Myocyte (in vitro differentiated cells): ENCODE measurements around the gene SEC16A. TPM values are rescaled to one million over a fixed set of nuclear protein-coding genes. Genes with fewer than 3 reads are reported as not detected.

Source experiments
- DNase-seq: peaks from one replicate; pipeline ENCODE4 v3.0.0-alpha.2; 2012; ENCODE audit warnings: low read depth
- polyA plus RNA-seq: library from polyadenylated mRNA; unstranded; fragments of >200 nt; gene quantifications from one replicate; pipeline ENCODE4 v1.2.1, GENCODE V29; 2012; ENCODE audit warnings: missing spikeins
- total RNA-seq: library from RNA; depleted of rRNA; stranded (reverse); fragments of >200 nt; gene quantifications from 2 replicates; pipeline ENCODE4 v1.2.3, GENCODE V29; 2014

Gene SEC16A, protein sequence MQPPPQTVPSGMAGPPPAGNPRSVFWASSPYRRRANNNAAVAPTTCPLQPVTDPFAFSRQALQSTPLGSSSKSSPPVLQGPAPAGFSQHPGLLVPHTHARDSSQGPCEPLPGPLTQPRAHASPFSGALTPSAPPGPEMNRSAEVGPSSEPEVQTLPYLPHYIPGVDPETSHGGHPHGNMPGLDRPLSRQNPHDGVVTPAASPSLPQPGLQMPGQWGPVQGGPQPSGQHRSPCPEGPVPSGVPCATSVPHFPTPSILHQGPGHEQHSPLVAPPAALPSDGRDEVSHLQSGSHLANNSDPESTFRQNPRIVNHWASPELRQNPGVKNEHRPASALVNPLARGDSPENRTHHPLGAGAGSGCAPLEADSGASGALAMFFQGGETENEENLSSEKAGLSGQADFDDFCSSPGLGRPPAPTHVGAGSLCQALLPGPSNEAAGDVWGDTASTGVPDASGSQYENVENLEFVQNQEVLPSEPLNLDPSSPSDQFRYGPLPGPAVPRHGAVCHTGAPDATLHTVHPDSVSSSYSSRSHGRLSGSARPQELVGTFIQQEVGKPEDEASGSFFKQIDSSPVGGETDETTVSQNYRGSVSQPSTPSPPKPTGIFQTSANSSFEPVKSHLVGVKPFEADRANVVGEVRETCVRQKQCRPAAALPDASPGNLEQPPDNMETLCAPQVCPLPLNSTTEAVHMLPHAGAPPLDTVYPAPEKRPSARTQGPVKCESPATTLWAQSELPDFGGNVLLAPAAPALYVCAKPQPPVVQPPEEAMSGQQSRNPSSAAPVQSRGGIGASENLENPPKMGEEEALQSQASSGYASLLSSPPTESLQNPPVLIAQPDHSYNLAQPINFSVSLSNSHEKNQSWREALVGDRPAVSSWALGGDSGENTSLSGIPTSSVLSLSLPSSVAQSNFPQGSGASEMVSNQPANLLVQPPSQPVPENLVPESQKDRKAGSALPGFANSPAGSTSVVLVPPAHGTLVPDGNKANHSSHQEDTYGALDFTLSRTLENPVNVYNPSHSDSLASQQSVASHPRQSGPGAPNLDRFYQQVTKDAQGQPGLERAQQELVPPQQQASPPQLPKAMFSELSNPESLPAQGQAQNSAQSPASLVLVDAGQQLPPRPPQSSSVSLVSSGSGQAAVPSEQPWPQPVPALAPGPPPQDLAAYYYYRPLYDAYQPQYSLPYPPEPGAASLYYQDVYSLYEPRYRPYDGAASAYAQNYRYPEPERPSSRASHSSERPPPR (N-terminal part only)
- total RNA-seq, result 25.3 and 26.9 TPM in 2 replicates
- polyA plus RNA-seq, result 45.1 TPM

DNA sequence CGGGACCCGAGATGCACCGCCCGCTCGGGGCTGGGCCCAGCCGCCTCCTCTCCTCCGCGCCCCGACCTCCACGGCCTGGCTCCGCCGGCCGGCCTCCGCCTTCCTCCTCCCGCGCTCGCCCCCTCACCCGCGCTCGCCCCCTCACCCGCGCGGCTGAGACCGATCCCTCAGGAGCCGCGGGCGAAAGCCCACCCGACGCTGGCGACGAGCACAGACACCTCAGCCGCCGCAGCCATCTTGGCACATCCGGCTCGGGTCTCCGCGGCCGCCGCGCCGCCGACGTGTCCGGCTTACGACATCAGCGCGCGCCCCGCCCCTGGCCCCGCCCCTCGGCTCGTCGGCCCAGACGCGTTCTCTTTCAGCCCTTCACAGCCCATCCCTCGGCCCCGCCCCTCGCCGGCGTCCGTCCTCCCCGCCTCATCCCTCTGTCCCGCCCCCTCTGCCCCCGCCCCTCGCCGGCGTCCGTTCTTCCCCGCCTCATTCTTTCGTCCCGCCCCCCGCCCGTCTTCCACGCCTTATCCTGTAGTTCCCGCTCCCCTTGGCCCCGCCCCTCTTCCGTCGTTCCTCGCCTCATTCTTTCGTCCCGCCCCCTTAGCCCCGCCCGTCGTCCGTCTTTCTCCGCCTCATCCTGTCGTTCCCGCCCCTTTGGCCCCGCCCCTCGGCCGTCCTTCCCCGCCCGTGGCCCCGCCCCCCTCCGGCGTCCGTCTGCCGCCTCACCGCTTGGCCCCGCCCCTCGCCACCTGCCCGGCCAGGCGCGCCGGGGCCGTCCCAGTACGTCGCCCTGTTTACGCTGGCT, at the start of gene SEC16A:
TSS of gene SEC16A (minus strand) at position 248 of the 796 bp plus-strand sequence. CDS start 5,425 bp downstream, outside the sequence.
- peak; percentile 98 for DNase-seq

DNA sequence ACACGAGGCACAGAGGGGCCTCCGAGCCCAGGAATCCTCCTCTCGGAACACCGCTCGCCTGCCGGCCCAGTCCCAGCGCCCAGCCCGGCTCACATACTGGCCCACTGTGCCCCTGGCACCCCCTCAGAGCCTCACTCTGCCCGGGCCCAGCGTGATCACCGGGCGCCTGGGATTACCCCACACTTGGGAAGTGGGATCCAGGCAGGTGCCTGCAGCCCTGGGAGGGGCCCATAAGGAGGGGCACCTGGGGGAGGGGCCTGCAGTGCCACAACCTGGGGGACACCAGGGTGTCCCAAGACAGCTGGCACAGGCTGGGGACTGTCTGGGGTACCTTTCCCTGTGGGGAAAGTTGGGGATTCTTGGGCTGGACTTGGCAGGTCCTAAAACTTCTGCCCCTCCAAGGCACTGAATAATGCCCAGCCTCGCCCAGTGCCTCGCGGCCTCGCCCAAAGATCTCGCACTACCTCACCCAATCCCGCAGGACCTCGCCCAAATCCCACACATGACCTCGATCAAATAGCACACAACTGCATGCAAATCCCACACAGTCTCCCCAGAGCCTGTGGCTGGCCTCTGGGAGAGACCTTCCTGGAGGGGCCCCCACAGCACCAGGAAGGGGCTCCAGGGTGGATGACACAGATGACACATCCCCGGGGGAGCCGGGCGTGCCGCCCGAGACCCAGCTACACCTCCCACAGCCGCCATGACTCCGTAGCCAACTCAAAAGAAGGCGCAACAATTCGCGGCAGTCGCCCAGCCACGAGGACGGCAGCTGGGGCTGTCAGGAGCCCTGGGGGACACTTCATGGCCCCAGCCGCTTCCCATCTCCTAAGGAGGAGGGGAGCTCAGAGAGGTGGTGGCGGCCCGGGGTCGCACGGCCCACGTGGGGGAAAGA, 49.3 kb upstream of the SEC16A start:
- peak; percentile 50 for DNase-seq

DNA sequence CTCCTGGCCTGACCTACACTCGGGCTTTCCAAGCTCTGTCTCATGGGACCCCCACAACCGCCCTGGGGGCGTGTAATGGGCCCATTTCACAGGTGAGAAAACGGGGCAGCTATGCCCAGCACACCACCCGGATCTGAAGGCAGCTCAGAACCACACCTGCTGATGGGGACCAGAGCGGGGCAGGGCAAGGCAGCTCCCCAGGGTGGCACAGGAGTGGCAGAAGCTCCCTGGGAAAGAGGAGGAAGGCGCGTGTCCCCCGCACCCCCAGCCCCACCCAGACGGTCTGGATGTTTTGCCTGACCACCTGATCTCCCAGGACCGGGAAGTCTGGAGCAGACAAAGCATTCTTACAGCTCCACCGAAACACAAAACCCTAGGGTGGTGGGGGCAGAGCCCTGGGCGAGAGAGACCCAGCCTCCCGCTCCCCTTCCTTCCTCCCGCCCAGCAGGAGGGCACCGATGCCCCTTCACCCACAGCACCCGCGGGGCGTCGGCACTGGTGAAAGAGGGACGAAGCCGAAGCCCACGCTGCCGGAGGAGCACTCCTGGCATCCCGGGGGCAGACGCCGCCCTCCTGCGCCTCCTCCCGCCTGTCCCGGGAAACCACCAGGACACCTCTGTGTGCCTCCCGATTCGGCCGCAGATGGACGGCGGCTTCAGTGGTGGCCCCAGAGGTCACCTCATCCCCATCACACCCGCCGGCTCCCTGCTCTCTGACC, 48.5 kb upstream of the SEC16A start:
- no peak for DNase-seq

DNA sequence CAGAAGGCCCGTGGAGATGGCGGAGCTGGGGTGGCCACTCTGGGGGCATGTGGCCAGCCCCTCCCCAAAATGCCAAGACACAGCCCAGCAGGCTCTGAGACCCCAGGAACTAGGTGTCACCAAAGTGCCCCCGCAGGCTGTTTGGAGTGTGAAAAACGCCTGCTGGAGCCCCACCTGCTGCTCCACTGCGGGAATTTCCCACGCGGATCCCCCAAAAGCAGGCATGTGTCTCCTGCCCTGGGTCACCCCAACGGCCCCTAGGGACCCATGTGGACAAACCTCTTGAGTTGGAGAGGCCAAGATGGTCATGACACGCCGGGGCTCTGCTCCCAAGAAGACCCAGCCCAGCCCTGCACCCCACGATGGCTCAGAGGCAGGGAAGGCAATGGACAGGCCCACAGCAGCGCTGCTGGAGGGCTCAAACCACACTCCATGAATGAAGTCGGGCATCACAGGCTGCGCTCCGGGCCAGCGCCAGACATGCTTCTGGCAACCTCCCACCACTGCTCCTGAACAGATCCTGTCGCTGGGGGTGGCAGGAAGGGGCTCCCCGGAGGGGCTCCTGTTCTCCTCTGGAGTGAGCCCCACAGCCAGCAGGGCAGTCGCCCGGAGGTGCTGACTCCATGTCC, 47.7 kb upstream of the SEC16A start:
- DNase-seq, result no peak

DNA sequence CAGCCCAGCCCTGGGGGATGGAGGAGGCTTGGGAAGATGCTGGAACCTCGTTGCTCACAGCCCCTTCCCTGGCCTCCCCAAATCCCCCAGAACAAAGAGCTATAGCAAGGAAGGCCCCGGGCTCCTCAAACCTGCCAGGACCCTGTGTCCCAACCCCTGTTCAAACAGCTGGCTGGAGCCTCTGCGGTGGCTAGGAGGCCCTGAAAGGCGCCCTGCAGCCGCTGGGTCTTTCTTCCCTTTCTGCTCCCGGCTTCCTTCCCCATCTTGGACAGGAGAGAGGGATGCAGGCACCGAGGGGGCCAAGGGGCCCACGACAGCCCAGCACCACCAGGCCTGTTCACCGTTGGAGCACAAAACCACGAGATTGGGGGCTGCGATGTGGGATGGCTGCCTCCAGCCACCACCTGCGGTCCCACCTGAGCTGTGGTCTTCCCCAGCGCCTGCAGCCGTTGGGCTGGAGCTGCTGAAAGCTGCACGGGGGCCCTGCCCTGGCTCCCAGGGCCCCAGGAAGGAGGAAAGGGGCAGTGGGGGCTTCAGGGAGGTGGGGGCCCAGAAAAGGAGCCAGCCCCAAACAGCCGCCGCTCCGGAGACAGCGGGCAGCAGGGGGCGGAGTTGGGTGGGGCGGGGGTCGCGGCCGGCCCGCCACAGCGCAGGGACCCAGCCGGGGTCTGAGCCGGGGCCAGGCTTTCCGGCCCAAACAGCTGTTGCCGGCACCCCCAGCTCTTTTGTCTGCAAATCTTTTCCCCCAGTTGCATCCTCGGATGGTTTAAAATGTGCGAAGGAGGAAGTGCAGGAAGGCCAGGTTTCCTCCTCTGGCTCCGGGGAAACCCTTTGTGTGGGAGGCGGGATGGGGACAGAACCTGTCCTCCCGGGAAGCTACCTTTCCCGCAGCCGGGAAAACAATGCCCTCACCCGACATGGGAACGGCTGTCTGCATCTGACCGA, 46.9 kb upstream of the SEC16A start:
- DNase-seq, result no peak

DNA sequence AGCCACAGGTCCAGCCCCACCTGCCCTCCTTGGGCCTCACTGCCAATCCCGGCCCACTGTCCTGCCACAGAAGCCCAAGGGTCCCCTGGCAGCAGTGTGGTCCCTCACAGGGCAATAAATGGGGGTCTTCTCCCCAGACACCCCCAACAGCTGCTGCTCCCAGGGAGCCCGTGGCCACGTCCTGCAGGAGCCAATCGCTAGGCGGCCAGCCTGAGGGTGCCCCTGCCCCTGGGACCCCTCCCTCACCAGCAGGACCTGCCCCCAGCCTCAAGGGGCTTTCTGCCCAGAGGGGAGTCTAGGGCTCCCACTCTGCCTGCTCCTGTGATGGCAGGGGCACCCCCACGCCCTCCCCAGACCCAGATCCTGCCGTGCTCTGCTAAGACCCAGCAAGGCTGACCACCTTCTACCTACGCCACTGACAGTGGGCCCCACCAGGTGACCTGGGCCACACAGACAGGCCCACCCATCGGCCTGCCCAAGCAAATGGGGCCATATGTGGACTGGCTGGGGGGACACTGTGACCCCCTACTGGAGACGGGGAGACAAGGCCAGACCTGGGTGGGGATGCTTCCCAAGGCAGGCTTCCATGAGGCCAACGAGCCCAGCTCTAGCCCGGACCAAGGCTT, 46.0 kb upstream of the SEC16A start:
- no peak for DNase-seq

DNA sequence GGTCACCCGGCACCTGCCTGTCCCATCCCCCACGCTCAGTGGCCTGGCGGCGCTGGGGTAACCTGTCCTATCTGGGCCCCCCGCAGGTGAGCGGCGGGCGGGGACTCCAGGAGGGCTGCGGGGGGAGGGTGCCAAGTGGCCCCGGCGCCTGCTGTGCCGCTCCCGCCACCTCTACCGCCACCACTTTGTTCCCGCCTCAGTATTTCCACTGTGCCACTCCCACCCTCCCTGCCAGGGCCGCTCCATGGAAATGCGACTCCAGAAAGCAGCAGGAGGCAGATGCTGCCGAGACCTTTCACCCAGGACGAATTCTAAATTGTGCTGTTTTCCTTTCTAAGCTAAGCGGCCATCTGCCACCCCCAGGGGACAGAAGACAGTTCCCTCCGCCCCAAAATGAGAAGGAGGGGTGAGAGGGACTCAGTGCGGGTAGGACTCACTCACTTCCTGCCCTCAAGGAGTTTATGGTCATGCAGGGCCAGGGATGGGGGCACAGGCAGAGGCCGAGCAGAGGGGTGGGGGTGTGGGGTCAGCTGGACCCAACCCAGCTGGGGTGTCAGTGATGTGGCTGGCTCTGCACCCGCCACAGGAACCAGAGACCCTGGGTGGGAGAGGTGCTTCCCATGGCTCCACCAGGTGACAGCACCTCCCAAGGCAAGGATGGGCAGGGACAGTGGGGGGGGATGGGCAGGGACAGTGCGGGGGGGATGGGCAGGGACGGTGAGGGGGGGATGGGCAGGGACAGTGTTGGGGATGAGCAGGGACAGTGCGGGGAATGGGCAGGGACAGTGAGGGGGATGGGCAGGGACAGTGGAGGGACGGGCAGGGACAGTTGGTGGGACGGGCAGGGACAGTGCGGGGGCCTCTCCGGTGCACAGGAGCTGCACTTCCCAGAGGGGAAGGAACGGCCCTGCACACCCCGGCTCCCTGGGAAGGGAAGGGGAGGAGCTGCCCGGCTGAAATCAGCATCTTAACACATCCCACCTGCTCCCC, 45.2 kb upstream of the SEC16A start:
- peak; percentile 32 for DNase-seq

DNA sequence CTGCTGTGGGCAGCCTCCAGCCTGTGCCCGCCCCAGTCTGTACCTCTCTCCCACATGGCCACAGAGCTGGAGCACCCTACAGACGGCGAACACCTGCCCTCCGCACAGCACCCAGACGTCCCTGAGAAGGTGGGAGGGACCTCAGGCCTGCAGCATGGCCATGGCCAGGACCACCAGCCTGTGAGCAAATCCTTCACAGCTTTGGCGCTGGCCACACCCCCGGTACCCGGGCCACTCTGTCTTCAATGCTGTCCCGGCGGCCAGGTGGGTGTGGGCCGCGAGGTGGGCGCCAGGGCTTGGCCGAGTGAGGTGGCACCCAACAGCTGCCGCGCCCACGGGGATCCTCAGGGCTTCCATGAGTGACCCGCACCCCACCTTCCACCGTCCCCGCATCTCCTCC, 44.3 kb upstream of the SEC16A start:
- DNase-seq, result no peak

DNA sequence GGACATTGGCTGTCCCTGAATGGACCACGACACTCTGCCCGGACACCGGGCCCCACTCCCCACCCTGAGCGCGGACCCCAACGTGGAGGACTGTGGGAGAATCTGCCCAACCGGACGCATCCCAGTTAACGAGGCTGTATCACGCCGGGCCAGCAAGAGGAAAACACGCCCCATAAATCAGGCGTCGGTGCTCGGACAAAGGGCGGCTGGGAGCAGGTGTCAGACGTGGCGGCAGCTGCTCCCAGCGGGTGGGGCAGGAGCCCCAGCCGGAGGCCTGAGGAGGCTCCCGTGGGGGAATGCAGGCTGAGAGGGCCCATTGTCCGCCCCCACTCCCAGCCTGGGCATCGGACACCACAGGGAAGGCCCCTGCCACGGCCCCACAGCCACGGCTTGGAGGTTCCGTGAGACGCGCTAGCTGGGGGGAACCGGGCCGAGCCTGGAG, 43.8 kb upstream of the SEC16A start:
- peak; percentile 75 for DNase-seq

DNA sequence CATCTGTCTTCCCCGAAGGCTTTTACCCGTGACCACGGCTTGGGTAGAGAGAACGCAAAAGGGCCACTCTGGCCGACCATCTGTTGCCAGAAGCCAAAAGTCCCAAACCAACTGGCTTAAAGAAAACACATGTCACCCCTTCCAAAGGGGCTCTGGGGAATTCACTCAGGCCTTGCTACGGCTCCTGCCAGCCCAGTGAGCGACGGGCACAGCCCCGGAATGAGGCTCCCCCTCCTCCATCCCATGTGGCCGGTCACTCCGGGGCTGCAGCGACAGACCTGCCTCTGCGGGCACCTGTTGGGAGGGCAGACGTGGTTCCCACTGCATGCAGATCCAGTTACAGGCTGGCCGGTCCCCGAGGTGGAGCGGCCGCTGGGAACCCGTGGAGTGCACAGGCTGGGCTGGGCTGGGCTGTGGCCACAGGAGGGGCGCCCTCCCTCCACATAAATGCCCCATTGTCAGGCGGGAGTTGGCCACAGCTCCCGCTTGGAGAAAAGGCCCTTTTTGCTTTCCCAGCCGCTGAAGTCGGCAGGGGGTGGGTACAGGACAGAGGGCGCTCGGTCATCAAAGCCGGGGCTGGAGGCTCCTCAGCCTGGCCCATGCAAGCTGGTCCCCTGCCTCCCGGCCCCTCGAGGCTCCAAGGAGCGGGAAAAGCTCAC, 43.1 kb upstream of the SEC16A start:
- DNase-seq, result peak; percentile 96

DNA sequence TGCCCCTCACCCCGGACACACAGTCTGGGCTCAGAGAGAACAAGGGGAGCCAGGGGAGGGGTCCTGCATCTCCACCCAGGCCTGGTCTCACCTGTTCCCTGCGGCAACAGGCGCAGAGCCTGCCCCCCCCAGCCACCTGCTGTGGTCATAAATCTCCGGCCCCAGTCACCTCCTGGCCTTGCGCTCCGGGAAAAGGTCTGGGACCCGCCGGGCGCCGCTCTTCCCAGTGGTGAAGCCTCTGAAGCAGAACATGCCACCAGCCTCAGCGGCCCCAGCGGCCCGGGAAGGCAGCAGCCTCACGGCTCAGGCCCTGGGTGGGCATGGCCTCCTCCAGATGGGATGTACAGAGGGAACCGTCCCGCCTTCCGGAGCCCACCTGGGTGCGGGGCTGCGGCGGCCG, 42.4 kb upstream of the SEC16A start:
- peak; percentile 69 for DNase-seq

DNA sequence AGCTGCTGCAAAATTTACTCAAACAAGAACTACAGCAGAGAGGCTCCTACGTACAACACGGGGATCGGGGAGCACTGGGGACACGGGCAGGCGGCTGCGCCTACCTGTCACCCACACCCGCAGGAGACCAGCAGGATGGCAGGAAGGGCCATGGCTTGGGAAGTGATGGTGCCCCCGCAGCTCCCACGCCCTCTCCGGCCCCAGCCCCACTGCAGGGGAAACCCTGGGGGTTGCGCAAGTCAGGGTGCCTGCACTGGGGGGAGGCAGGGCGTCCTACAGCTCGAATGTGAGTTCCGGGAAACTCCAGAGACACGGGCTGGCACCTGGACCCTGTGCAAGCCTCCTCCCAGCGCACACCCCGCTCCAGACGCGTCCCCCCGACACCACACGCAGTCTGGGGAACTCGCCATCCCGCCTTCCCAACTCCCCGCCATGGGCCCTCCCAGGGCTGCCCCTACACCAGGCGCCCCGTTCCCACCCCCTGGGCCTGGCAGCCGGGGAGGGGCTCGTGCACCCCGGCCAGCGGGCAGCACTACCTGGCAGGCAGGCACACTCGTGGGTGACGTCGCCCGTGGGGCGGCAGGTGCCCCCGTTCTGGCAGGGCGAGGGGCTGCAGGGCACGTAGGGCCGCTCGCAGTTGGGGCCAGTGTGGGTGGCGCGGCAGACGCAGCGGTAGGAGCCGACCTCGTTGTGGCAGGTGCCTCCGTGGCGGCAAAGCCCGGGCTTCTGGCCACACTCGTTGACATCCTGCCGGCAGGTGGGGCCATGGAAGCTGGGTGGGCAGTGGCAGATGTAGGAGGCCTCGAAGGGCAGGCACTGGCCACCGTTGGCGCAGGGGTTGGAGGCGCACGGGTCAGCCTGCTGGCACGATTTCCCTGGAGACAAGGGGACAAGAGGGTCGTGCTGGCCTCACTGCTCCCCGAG, 39.7 kb upstream of the SEC16A start:
- DNase-seq, result no peak

DNA sequence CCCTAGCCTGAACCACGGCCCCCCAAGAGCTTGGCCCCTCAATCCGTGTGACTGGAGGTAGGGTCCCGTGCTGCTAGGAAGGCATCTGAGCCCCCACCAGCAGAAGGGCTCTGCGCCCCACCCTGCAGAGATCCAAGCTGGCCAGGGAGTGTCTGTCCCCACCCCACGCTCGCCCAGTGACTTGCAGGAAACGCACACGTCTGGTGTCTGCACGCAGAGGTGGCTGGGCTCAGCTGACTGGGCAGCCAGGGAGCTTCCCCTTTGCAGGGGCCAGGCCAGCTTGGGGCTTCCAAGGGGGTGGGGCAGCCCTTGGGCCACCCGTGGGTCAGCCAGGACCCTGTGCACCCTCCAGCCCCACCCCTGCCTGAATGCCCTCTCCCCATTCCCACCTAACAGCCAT, 38.7 kb upstream of the SEC16A start:
- DNase-seq, result no peak

DNA sequence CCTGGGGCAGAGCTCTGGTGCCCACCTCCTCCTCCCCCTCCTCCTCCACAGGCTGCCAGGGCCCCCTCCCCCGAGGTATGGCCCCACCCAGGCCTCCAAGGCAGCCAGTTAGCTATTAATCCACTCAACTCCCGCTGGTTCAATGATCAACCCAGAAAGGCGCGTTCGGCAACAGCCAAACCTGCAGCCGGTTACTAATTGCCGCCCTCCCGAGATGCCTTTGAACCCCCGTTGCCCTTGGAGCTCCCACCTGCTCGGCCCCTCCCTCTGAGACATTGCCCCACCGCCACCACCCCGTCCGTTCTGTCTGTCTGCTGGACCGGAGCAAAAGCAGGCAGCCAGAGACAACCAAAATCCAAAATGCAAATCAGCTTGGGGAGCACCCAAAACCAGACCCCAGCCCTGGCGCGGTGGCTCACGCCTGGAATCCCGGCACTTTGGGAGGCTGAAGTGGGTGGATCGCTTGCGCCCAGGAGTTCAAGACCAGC, 37.3 kb upstream of the SEC16A start:
- DNase-seq, result no peak
